Spinal cord (tissue), 10 donors: ENCODE measurements around the gene SOX10. TPM values are rescaled to one million over a fixed set of nuclear protein-coding genes. Genes with fewer than 3 reads are reported as not detected.
"Not testable (repeated sequence)": the region's sequence is repeated elsewhere in the genome, so short reads cannot be mapped to it uniquely, and the experiment has no call there.

Experiments
- DNase-seq, 6 donors: peaks; one replicate each; pipeline versions ENCODE4 v3.0.0 to v3.0.0-alpha.2; 2013 to 2015; ENCODE audit warnings: low spot score in 6 of 6, low read depth in 4 of 6
- H3K27ac ChIP-seq: one replicate; pipeline ENCODE4 v1.5.1; 2013; ENCODE audit warnings: low read depth, low read length, control low read depth
- H3K27me3 ChIP-seq: one replicate; pipeline ENCODE4 v1.6.1; 2013; ENCODE audit warnings: low read length; ENCODE audit not compliant: control insufficient read depth, insufficient read depth
- H3K36me3 ChIP-seq: one replicate; pipeline ENCODE4 v1.6.1; 2013; ENCODE audit warnings: low read length; ENCODE audit not compliant: control insufficient read depth, insufficient read depth
- H3K4me1 ChIP-seq: one replicate; pipeline ENCODE4 v1.6.1; 2013; ENCODE audit warnings: low read length; ENCODE audit not compliant: control insufficient read depth, insufficient read depth
- H3K4me3 ChIP-seq: one replicate; pipeline ENCODE4 v1.5.1; 2013; ENCODE audit warnings: low read depth, low read length, control low read depth
- H3K9me3 ChIP-seq: one replicate; pipeline ENCODE4 v1.6.1; 2013; ENCODE audit warnings: low read length; ENCODE audit not compliant: control insufficient read depth, insufficient read depth
- WGBS: methylation state at CpG from one replicate; pipeline ENCODE4 v1.1.5; 2013; ENCODE audit warnings: missing lambda C conversion rate; ENCODE audit not compliant: insufficient coverage; 5-methylcytosine and 5-hydroxymethylcytosine counted together
- polyA plus RNA-seq, 2 donors: library from polyadenylated mRNA; unstranded; fragments of 120-200 nt; gene quantifications; one replicate each; pipeline ENCODE4 v1.2.1, GENCODE V29; 2013; ENCODE audit not compliant: insufficient read length in 2 of 2
- total RNA-seq, 2 donors: library from RNA; depleted of rRNA in 1 of 2; stranded (reverse); fragments of 120-200 nt in 1 of 2; fragments of >200 nt in 1 of 2; gene quantifications; one replicate each; pipeline versions ENCODE4 v1.2.3 to v1.2.4, GENCODE V29; 2013 to 2014
- donor health status: healthy.

The SOX10 gene
- total and polyA plus RNA-seq, 4 donors = 28.8 to 304 (median 152) TPM

DNA sequence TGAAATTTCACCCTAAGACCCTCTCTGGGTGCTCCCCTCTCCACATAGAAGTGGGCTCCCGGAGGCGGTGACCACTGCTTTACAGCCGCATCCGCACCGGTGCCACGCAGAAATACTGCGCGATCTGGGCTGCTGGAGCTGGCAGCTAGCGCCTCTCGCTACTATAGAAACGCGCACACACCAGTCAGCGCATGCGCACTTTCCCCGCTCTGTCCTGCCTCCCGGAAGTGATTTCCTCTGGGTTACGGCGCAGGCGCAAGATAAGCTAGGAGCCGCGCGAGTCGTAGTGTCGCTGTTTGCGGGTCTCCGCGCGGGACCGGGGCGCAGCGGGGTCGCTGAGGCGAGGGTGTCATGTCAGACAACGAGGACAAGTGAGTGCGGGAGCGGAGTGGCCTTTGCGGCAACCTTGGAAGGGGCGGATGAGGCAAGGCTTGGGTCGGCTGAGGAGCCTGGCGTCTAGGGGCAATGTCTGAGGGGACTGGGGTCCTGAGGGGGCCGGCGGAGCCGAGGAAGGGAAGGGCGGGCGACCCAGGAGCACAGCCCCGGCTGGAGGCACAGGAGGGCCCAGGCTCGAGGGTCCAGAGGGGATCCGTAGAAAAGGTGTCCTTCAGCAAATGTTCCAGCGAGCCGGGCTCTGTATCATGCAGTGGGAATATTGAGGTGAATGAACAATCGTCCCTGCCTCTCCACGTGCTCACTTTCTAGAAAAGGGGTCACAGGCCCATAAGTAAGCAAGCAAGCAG is 30.7 kb downstream of the SOX10 start, which contains the start of the genes C22orf23 and POLR2F:
Gene C22orf23 (minus strand): TSS at position 165 of the 743 bp plus-strand sequence. CDS start 452 bp downstream, outside the sequence.
Gene POLR2F (plus strand): TSS at position 263 of the 743 bp plus-strand sequence. CDS start 89 bp downstream, at position 352.
- no peaks in the 10 kb centered on the region for H3K9me3 ChIP-seq
- peaks cover 29% of the 10 kb centered on the region for H3K36me3 ChIP-seq
- H3K27me3 ChIP-seq = no peaks in the 10 kb centered on the region
- peak; percentile 95 to 99 (median 96) for DNase-seq
- H3K27ac ChIP-seq = peak within 1 kb of the TSS; percentile 61
- H3K4me1 ChIP-seq = peaks cover 19% of the 10 kb centered on the region
- under 1% methylated on average over 52 of the region's 52 CpGs for WGBS
- peak within 1 kb of the TSS; percentile 88 for H3K4me3 ChIP-seq

- Histone ChIP-seq H3K9me3 (no peaks in the 10 kb centered on the region), H3K4me1 (peaks cover 19% of the 10 kb centered on the region), H3K27me3 (no peaks in the 10 kb centered on the region), H3K4me3 (peak overlapping the region; percentile 88), H3K36me3 (peaks cover 23% of the 10 kb centered on the region), H3K27ac (peak overlapping the region; percentile 61)
- DNase-seq = no peak
- WGBS = 0% methylated on average over 11 of the region's 13 CpGs
Observed at GRCh38 chr22:37953062-37953436, 31.3 kb downstream of the SOX10 start.

DNA sequence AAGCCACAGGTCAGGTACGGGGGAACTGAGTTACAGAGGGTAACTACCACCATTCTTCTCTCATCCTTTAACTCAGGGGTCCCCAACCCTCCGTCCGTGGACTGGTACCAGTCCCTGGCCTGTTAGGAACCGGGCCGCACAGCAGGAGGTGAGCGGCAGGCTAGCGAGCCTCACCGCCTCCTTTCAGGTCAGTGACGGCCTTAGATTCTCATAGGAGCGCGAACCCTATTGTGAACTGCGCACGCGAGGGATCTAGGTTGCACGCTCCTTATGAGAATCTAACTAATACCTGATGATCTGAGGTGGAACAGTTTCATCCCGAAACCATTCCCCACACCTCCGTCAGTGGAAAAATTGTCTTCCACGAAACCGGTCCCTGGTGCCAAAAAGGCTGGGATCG is 31.7 kb downstream of the SOX10 start:
- peaks cover 19% of the 10 kb centered on the region for H3K4me1 ChIP-seq
- H3K4me3 ChIP-seq = peak overlapping the region; percentile 88
- not testable (repeated sequence) for H3K9me3 ChIP-seq, H3K27me3 ChIP-seq
- peaks cover 19% of the 10 kb centered on the region for H3K36me3 ChIP-seq
- H3K27ac ChIP-seq = peak overlapping the region; percentile 61
- 4% methylated on average over 15 of the region's 20 CpGs for WGBS
- DNase-seq = peak in 1 of 6 donors; percentile 15

DNA sequence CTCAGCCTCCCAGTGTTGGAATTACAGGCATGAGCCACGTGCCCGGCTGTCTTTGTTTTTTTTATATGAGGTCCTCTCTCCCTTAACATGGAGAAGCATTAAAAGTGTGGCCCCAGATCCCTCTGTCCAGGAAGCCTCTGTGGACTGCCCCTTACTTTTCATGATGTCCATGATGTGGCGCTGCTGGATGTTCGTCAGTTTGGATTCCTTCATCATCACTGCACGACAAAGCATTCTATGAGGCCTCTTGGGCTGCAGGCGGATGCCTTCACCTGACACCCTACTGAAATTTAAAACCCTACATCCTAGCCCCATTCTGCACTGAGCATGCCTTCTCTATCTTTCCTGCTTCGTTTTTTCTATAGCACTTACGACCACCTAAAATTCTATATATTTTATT is 33.0 kb downstream of the SOX10 start:
- no peak overlapping the region for H3K4me3 ChIP-seq
- DNase-seq = no peak

GRCh38 chr22:37947142-37947795 is 37.1 kb downstream of the SOX10 start:
- WGBS = 91% methylated on average over 12 of the region's 14 CpGs

More for the DNA sequence above, 33.0 kb downstream of the SOX10 start:
- WGBS = 55% methylated on average over 2 of the region's 8 CpGs
- H3K27me3 ChIP-seq = no peaks in the 10 kb centered on the region
- peaks cover 11% of the 10 kb centered on the region for H3K36me3 ChIP-seq
- H3K27ac ChIP-seq = no peak overlapping the region
- H3K9me3 ChIP-seq = no peaks in the 10 kb centered on the region
- H3K4me1 ChIP-seq = peaks cover 19% of the 10 kb centered on the region

GRCh38 chr22:37944423-37944822 is 39.9 kb downstream of the SOX10 start:
- H3K27me3 ChIP-seq, H3K27ac ChIP-seq, DNase-seq, H3K4me1 ChIP-seq, H3K9me3 ChIP-seq, H3K4me3 ChIP-seq: not testable (repeated sequence)
- 93% methylated on average over 3 of the region's 11 CpGs for WGBS
- H3K36me3 ChIP-seq = peaks cover 52% of the 10 kb centered on the region

More at GRCh38 chr22:37947142-37947795, 37.1 kb downstream of the SOX10 start:
- H3K27ac ChIP-seq, H3K27me3 ChIP-seq, H3K4me3 ChIP-seq, H3K4me1 ChIP-seq, DNase-seq, H3K9me3 ChIP-seq: not testable (repeated sequence)
- peaks cover 24% of the 10 kb centered on the region for H3K36me3 ChIP-seq

- H3K9me3 ChIP-seq = no peaks in the 10 kb centered on the region
- DNase-seq = no peak
- H3K4me1 ChIP-seq = no peaks in the 10 kb centered on the region
- H3K27me3 ChIP-seq = no peaks in the 10 kb centered on the region
- no peak overlapping the region for H3K27ac ChIP-seq
- H3K36me3 ChIP-seq = peaks cover 58% of the 10 kb centered on the region
- H3K4me3 ChIP-seq = no peak overlapping the region
- WGBS = 93% methylated on average over 7 of the region's 7 CpGs
Observed at GRCh38 chr22:37943825-37944198, 40.5 kb downstream of the SOX10 start.

DNA sequence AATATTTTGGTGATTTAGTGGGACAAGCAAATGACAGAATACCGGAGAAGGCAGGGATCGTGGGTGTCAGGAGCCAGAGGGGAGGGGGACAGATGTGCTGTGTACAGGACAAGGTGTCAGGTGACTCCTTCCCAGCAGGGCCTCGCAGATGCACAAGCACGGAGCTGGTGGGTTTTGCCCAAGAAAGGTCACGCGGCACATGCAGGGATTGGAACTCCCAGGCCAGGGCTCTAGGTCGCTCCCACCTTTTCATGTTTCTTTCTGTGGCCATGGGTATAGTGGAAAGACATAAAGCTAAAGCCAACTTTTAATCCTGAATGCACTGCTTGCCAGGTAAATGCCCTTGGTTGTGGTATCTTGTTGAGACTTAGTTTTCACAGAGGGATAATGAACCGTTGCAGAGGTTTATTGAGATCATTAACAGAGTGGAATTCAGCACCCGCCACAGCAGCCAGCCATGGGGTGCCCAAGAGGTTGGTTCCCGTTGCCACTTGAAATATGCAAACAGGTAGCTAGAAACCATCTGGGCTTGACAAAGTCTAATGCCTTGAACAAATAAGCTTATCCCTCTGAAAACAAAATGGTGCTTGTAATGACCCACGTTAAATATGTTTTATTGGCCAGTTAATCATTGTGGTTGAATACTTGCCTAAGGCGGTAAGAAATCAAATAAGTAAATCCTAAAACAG is 41.1 kb downstream of the SOX10 start:
- 83% methylated on average over 10 of the region's 12 CpGs for WGBS
- no peaks in the 10 kb centered on the region for H3K9me3 ChIP-seq
- no peaks in the 10 kb centered on the region for H3K27me3 ChIP-seq
- no peak for DNase-seq
- H3K36me3 ChIP-seq = peaks cover 62% of the 10 kb centered on the region
- no peaks in the 10 kb centered on the region for H3K4me1 ChIP-seq
- H3K4me3 ChIP-seq = no peak overlapping the region
- no peak overlapping the region for H3K27ac ChIP-seq

GRCh38 chr22:37942133-37942532 is 42.2 kb downstream of the SOX10 start:
- H3K36me3 ChIP-seq = peaks cover 71% of the 10 kb centered on the region
- WGBS = 97% methylated on average over 8 of the region's 8 CpGs

More at GRCh38 chr22:37942133-37942532, 42.2 kb downstream of the SOX10 start:
- no peaks in the 10 kb centered on the region for H3K27me3 ChIP-seq
- no peaks in the 10 kb centered on the region for H3K4me1 ChIP-seq
- H3K27ac ChIP-seq = no peak overlapping the region
- H3K9me3 ChIP-seq = no peaks in the 10 kb centered on the region
- no peak overlapping the region for H3K4me3 ChIP-seq
- no peak for DNase-seq
